Ectodermal cell (in vitro differentiated cells): ENCODE results near the gene ABO.
"Not testable (repeated sequence)": the region's sequence is repeated elsewhere in the genome, so short reads cannot be mapped to it uniquely, and the experiment has no call there.

Experiments
- H3K27ac ChIP-seq: 2 replicates; pipeline ENCODE4 v1.7.0; 2013; ENCODE audit warnings: mild to moderate bottlenecking, low read depth, low read length; ENCODE audit not compliant: insufficient read depth, poor library complexity, severe bottlenecking
- H3K27me3 ChIP-seq: 2 replicates; pipeline ENCODE4 v1.7.0; 2013; ENCODE audit warnings: mild to moderate bottlenecking, low read length; ENCODE audit not compliant: insufficient read depth, control insufficient read depth, poor library complexity, severe bottlenecking
- H3K36me3 ChIP-seq: one replicate; pipeline ENCODE4 v1.7.0; 2013; ENCODE audit warnings: low read length; ENCODE audit not compliant: control insufficient read depth, insufficient read depth
- H3K4me1 ChIP-seq: one replicate; pipeline ENCODE4 v1.7.0; 2013; ENCODE audit warnings: low read length; ENCODE audit not compliant: control insufficient read depth, insufficient read depth
- H3K4me3 ChIP-seq: 2 replicates; pipeline ENCODE4 v1.7.0; 2013; ENCODE audit warnings: low read depth, low read length, control low read depth; ENCODE audit not compliant: insufficient read depth
- H3K9me3 ChIP-seq: 2 replicates; pipeline ENCODE4 v1.7.0; 2013; ENCODE audit warnings: mild to moderate bottlenecking, low read length, moderate library complexity; ENCODE audit not compliant: control insufficient read depth
- WGBS, 2 experiments: methylation state at CpG; one replicate each; pipeline ENCODE4 v1.1.7; 2013; ENCODE audit warnings: missing lambda C conversion rate in 2 of 2; 5-methylcytosine and 5-hydroxymethylcytosine counted together

The ABO gene

DNA sequence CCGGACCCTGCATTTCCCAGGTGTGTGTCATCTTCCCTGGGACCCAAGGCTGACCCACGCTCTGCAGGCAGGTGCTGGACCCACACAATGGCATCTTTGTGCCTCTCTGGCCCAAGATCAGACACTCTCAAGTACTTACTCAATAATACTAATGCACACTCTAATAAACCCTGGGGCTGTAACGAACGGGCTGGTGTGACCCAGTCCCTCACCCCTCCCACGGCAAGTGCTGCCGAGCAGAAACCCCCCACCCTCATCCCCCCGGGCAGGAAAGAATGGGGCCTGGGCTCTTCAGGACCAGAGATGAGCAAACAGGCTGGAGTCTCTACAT, 64.8 kb downstream of the ABO start:
- no peaks in the 10 kb centered on the region for H3K4me1 ChIP-seq
- H3K27ac ChIP-seq: no peak overlapping the region
- 71 to 74% methylated on average over 7 of the region's 7 CpGs for WGBS, 2 experiments
- H3K4me3 ChIP-seq: no peak overlapping the region
- H3K9me3 ChIP-seq: no peaks in the 10 kb centered on the region
- peaks cover 9% of the 10 kb centered on the region for H3K27me3 ChIP-seq
- no peaks in the 10 kb centered on the region for H3K36me3 ChIP-seq

DNA sequence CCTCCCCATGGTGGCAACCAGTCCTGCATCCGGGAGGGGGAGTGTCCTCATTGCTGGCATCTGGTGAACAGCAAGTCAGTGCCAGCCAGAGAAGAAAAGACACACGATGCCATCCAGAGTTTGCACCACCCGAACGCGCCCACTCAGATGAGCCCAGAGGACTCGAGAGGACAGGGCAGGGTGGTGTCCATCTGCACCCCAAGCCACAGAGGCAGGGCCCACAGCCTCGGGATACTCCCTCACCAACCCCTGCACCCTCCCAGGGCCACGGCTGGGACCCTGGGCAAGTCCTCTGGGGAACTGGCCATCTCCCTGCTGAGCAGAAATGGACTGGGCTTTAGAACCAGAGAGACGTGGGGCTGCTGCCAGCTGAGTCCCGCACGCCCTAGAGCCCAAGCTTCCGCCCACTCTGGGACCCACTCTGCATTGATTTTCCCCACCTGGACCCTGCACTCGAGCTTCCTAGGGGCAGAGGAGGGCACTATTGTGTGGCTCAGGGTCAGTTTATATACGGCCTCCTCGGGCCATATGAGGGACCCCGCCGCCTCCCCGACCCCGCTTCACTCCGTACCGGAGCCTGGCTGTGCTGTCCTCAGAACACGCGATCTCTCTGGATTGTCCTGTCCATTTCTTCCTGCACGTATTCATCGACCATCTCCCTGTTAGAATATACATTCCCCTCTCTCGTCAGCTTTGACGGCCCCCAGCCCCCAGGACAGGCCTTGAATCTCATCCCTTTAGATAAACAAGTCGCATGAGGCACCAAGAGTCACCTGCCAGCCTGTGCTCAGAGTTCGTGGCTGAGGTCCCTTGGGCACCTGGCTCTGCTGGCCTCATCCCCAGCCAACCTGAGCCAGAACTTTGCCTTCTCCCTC, 65.4 kb downstream of the ABO start:
- H3K4me3 ChIP-seq, H3K36me3 ChIP-seq, H3K27ac ChIP-seq, H3K4me1 ChIP-seq, H3K9me3 ChIP-seq: not testable (repeated sequence)
- WGBS, 2 experiments: 85 to 87% methylated on average over 29 of the region's 29 CpGs
- peaks cover 12% of the 10 kb centered on the region for H3K27me3 ChIP-seq

DNA sequence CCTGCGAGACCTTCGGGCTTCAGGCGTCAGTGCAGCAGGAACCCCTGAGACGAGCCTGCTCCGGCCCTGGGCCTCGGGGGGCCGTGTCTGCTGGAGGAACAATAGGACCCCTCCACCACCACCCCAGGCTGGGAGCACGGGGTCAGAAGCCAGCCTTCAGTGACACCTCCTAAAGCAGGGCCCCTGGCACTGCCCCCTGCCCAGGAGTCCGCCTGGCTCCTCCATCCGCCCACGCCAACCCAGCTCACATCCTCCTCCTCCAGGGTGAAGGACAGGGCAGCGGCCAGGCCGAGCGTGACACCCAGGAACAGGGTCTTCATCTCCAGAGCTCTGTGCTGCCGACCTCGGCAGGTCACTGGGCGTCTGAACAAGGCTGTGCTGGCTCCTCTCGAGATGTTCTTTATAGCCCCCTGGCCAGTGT, 66.1 kb downstream of the ABO start, which contains the start of gene OBP2B:
TSS of gene OBP2B (minus strand) at position 371 of the 421 bp plus-strand sequence. CDS start at position 320, 51 bp downstream.
- not testable (repeated sequence) for H3K4me3 ChIP-seq, H3K27ac ChIP-seq, H3K36me3 ChIP-seq, H3K9me3 ChIP-seq, H3K4me1 ChIP-seq
- H3K27me3 ChIP-seq: peaks cover 12% of the 10 kb centered on the region
- 40 to 80% methylated on average over 1 of the region's 18 CpGs for WGBS, 2 experiments

GRCh38 chr9:133208171-133208879, 66.7 kb downstream of the ABO start:
- H3K36me3 ChIP-seq, H3K4me1 ChIP-seq, H3K9me3 ChIP-seq, H3K4me3 ChIP-seq, H3K27ac ChIP-seq: not testable (repeated sequence)
- 87 to 95% methylated on average over 11 of the region's 16 CpGs for WGBS, 2 experiments
- peaks cover 12% of the 10 kb centered on the region for H3K27me3 ChIP-seq

DNA sequence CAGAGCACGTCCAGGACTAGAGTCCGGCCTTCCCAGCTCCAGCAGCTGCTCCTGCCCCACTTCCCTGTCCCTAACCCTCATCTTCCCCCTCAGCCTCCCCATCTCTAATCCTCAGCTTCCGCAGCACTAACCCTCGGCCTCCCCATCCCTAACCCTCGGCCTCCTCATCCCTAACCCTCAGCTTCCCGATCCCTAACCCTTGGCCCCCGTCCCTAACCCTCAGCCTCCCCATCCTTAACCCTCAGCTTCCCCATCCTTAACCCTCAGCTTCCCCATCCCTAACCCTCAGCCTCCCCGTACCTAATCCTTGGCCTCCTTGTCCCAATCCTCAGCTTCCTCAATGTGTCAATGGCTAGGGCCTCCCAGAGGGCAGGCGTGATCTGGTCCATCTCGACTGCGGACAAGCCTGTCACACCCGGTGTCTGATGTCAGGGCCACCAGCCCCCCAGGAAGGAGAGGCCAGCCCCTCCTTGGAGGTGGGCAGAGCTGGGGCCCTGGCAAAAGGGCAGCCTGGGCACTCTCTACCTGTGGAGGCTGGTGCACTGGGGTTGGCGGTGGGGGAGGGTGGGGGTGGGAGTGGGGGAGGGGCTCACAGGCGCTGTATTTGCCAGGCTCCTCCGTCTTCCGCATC, 67.3 kb downstream of the ABO start:
- no peaks in the 10 kb centered on the region for H3K9me3 ChIP-seq
- H3K4me1 ChIP-seq: no peaks in the 10 kb centered on the region
- H3K27me3 ChIP-seq: peaks cover 12% of the 10 kb centered on the region
- H3K36me3 ChIP-seq: no peaks in the 10 kb centered on the region
- H3K4me3 ChIP-seq: no peak overlapping the region
- H3K27ac ChIP-seq: no peak overlapping the region
- 86 to 87% methylated on average over 15 of the region's 16 CpGs for WGBS, 2 experiments

- 90 to 94% methylated on average over 14 of the region's 14 CpGs for WGBS, 2 experiments
- Histone ChIP-seq H3K4me3 (no peak overlapping the region), H3K27ac (no peak overlapping the region), H3K27me3 (peaks cover 12% of the 10 kb centered on the region), H3K4me1 (no peaks in the 10 kb centered on the region), H3K36me3 (no peaks in the 10 kb centered on the region), H3K9me3 (no peaks in the 10 kb centered on the region)
Observed at GRCh38 chr9:133207021-133207531, 67.9 kb downstream of the ABO start.

DNA sequence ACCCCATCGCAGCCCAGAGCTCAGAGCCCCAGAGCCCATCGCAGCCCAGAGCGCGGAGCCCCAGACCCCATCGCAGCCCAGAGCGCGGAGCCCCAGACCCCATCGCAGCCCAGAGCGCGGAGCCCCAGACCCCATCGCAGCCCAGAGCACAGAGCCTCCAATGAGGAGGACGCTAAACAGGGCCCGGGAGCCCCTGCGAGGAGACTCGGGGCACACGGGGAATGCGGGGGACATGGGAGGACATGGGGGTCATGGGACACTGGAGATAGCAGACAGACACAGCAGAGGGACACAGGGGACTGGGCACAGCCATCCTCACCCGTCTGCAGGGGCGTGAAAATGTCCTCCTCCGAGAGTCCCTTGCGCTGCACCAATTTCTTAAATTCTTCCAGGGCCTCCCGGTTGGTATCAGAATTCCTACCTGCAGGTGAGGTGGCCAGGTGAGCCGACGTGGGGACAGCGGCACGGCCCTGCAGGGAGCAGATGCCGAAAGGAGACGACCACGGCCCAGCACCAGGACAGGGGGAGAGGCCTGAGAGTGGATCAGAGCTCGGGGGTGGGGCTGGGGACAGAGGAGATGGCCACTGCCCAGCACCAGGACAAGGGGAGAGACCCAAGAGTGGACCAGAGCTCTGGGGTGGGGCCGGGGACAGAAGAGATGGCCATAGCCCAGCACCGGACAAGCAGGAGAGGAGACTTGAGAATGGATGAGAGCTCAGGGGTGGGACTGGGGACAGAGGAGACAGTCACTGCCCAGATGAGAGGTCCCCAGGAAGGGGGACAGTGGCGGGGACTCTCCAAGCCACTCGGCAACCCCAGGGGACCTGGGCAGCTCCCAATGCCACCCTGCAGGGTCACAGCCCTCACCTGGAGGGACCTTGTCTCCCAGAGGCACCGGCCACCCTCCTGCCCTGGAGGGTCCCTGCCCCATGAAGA, 68.7 kb downstream of the ABO start:
- H3K9me3 ChIP-seq: no peaks in the 10 kb centered on the region
- H3K4me3 ChIP-seq: no peak overlapping the region
- H3K27ac ChIP-seq: no peak overlapping the region
- peaks cover 10% of the 10 kb centered on the region for H3K27me3 ChIP-seq
- H3K36me3 ChIP-seq: no peaks in the 10 kb centered on the region
- WGBS, 2 experiments: 89 to 91% methylated on average over 35 of the region's 35 CpGs
- no peaks in the 10 kb centered on the region for H3K4me1 ChIP-seq

DNA sequence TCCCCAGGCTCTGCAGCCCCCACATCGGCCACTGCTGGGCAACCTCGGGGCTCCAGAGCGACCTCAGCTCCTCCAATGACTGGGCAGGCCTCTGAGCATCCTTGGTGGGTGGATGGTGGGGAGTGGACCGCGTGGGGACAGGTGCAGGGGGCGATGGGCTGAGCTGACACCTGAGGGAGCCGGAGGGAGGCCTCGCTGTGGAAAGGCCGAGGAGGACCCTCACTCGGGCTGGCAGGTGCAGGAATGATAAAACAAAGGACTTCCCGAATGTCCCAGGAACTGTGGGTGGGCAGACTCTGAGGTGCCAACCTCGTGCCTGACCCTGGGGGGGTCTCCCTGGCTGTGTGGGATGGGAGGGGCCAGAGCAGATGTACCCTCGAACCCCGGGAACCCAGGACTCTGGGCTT, 69.5 kb downstream of the ABO start:
- not testable (repeated sequence) for H3K4me1 ChIP-seq, H3K9me3 ChIP-seq, H3K36me3 ChIP-seq, H3K4me3 ChIP-seq, H3K27me3 ChIP-seq, H3K27ac ChIP-seq
- 83 to 87% methylated on average over 14 of the region's 14 CpGs for WGBS, 2 experiments
